ENCODE results near the gene SBF2.
"Not testable (repeated sequence)": the region's sequence is repeated elsewhere in the genome, so short reads cannot be mapped to it uniquely, and the experiment has no call there.

DNA sequence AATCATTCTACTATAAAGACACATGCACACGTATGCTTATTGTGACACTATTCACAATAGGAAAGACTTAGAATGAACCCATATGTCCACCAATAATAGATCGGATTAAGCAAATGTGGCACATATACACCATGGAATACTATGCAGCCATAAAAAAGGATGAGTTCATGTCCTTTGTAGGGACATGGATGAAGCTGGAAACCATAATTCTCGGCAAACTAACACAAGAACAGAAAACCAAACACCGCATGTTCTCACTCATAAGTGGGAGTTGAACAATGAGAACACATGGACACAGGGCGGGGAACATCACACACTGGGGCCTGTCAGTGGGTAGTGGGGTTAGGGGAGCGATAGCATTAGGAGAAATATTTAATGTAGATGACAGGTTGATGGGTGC lies 258.1 kb downstream of the SBF2 start:
- TF ChIP-seq, protein P1, sequence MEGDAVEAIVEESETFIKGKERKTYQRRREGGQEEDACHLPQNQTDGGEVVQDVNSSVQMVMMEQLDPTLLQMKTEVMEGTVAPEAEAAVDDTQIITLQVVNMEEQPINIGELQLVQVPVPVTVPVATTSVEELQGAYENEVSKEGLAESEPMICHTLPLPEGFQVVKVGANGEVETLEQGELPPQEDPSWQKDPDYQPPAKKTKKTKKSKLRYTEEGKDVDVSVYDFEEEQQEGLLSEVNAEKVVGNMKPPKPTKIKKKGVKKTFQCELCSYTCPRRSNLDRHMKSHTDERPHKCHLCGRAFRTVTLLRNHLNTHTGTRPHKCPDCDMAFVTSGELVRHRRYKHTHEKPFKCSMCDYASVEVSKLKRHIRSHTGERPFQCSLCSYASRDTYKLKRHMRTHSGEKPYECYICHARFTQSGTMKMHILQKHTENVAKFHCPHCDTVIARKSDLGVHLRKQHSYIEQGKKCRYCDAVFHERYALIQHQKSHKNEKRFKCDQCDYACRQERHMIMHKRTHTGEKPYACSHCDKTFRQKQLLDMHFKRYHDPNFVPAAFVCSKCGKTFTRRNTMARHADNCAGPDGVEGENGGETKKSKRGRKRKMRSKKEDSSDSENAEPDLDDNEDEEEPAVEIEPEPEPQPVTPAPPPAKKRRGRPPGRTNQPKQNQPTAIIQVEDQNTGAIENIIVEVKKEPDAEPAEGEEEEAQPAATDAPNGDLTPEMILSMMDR (IDR thresholded peaks at IDR 0.05), result not testable (repeated sequence)
- not testable (repeated sequence) for TF ChIP-seq POLR2A, EP300, POLR2AphosphoS5 (IDR thresholded peaks at IDR 0.05)
